Activated CD8-positive, alpha-beta T cell treated with anti-CD3 and anti-CD28 coated beads for 36 hours (primary cell): ENCODE results near the gene MTMR12. TPM values are rescaled to one million over a fixed set of nuclear protein-coding genes. Genes with fewer than 3 reads are reported as not detected.

Source experiments
- ATAC-seq: fragments of 200-7000 bp; cut with Tn5 transposase; one replicate; pipeline ENCODE4 v1.10.0; 2021; ENCODE audit warnings: mild to moderate bottlenecking, moderate library complexity
- CTCF ChIA-PET: fragments of 350-600 bp; sonication (Branson Sonifier 250); formaldehyde crosslinking; loops from one replicate; lab custom pipeline; 2021; ENCODE audit warnings: antibody characterized with exemption; lab: Charles Lee
- POLR2A ChIA-PET: fragments of 350-600 bp; sonication (Branson Sonifier 250); formaldehyde crosslinking; loops from one replicate; lab custom pipeline; 2021; ENCODE audit warnings: antibody characterized with exemption; lab: Charles Lee
- DNase-seq: peaks from one replicate; pipeline ENCODE4 v3.0.0-alpha.2; 2020
- H3K27ac Mint-ChIP-seq: one replicate; pipeline ENCODE4 v1.8.0; 2021; ENCODE audit warnings: mild to moderate bottlenecking, mixed read lengths
- H3K27me3 Mint-ChIP-seq: one replicate; pipeline ENCODE4 v1.8.0; 2021; ENCODE audit warnings: mixed read lengths
- H3K36me3 Mint-ChIP-seq: one replicate; pipeline ENCODE4 v1.8.0; 2021; ENCODE audit warnings: low read depth, mixed read lengths
- H3K4me1 Mint-ChIP-seq: one replicate; pipeline ENCODE4 v1.8.0; 2021; ENCODE audit warnings: low read depth, mixed read lengths
- H3K4me3 Mint-ChIP-seq: one replicate; pipeline ENCODE4 v1.8.0; 2021; ENCODE audit warnings: mild to moderate bottlenecking, moderate library complexity, mixed read lengths
- H3K9me3 Mint-ChIP-seq: one replicate; pipeline ENCODE4 v1.8.0; 2021; ENCODE audit warnings: mixed read lengths
- intact Hi-C: fragments of 100-400 bp; cut with micrococcal nuclease; formaldehyde crosslinking; loops from one replicate; pipeline ENCODE4 v1.10.0; 2022
- total RNA-seq, 2 experiments: library from RNA; stranded (reverse); gene quantifications; one replicate each; pipeline ENCODE4 v1.2.3, GENCODE V29; 2021
- TF ChIP-seq, protein P1 (sequence below): fragments of 200-600 bp; IDR thresholded peaks from one replicate; pipeline ENCODE4 v1.8.0; 2022; ENCODE audit warnings: antibody characterized with exemption, mild to moderate bottlenecking

MTMR12 gene
- total RNA-seq, 2 experiments from 2014 or later = 19.7 to 19.9 TPM

DNA sequence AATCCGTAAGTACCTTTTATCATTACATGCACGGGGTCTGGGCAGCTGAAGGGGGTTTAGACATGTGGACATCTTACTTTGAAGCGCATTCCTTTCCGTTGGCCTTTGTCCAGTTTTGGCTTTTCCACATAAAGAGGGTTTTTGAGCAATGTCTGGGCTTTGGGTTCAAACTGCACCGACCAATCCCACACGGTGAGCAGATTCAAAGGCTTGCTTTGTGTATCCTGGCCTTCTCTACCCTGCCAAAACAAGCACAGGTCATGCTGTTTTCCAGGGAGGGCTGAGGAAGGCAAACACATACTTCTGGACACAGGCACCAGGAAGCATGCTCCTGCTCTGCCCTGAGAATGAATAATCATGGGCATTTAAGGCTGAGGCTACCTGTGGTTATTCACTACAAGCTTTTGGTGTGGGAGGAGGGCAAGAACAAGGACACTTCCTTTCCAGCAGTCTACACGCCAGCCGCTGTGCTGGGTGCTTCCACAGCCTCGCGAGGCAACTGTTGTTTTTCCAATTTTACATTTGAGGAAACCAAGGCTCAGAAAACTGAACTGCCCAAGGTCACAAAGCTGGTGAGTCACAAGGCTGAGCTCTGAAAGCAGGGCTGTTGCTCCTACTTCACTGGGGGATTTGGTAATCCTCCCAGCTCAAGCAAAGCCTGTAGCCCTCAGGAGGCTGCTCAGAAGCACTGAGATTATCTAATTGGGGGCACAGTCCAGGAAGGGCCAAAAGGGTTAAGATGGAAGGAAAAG is 78.9 kb downstream of the MTMR12 start:
- CTCF ChIA-PET = interaction anchor here (1.3 to 9.6 kb wide), 8 partner anchors 9 to 356 kb away, joined by 3 to 164 read pairs (median 10); no protein-coding TSS in a partner anchor
- peak overlapping the region; percentile 33 for H3K27ac Mint-ChIP-seq
- peaks cover 18% of the 10 kb centered on the region for H3K36me3 Mint-ChIP-seq
- TF ChIP-seq, protein P1, sequence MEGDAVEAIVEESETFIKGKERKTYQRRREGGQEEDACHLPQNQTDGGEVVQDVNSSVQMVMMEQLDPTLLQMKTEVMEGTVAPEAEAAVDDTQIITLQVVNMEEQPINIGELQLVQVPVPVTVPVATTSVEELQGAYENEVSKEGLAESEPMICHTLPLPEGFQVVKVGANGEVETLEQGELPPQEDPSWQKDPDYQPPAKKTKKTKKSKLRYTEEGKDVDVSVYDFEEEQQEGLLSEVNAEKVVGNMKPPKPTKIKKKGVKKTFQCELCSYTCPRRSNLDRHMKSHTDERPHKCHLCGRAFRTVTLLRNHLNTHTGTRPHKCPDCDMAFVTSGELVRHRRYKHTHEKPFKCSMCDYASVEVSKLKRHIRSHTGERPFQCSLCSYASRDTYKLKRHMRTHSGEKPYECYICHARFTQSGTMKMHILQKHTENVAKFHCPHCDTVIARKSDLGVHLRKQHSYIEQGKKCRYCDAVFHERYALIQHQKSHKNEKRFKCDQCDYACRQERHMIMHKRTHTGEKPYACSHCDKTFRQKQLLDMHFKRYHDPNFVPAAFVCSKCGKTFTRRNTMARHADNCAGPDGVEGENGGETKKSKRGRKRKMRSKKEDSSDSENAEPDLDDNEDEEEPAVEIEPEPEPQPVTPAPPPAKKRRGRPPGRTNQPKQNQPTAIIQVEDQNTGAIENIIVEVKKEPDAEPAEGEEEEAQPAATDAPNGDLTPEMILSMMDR = no peak
- no peak overlapping the region for H3K4me3 Mint-ChIP-seq
- intact Hi-C loops = loop anchor here (5.0 kb wide), 1 partner anchor 378 kb away; no protein-coding TSS in a partner anchor
- H3K9me3 Mint-ChIP-seq = no peaks in the 10 kb centered on the region
- H3K27me3 Mint-ChIP-seq = no peaks in the 10 kb centered on the region
- POLR2A ChIA-PET = no interaction called here
- peaks cover 9% of the 10 kb centered on the region for H3K4me1 Mint-ChIP-seq
- DNase-seq (no peak), ATAC-seq (no peak)

DNA sequence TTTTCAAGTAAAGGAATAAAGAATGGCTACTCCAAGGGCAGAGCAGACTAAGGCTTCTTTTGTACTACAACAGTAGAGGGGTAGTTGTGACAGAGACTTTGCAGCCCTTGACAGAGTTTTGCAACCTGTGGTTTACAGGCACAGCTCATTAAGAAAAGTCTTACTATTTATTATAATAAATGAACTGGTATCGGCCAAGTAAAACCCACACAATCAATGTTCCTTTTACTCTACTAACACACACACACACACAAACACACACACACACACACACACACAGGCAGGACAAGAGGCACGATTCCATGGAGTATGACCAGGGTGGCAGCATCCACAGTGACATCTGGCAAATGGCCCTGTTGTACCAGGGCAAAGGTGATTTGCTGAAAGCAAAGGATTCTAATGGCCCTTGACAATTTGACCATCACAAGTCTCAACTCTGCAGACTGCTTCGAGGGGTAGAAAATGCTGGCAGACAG is 79.5 kb downstream of the MTMR12 start:
- ATAC-seq (no peak), DNase-seq (no peak)
- POLR2A ChIA-PET = interaction anchor here (0.6 kb wide), 1 partner anchor 120 kb away, joined by 3 read pairs; no protein-coding TSS in a partner anchor
- TF ChIP-seq, protein P1 = no peak
- Mint-ChIP-seq H3K27me3 (no peaks in the 10 kb centered on the region), H3K4me1 (peaks cover 12% of the 10 kb centered on the region), H3K27ac (no peak overlapping the region), H3K36me3 (peaks cover 21% of the 10 kb centered on the region), H3K4me3 (no peak overlapping the region), H3K9me3 (no peaks in the 10 kb centered on the region)
- intact Hi-C loops = loop anchor here (5.0 kb wide), 1 partner anchor 379 kb away; no protein-coding TSS in a partner anchor
- CTCF ChIA-PET = interaction anchor here (0.5 to 9.6 kb wide), 22 partner anchors 8 to 379 kb away, joined by 3 to 164 read pairs (median 7); no protein-coding TSS in a partner anchor

DNA sequence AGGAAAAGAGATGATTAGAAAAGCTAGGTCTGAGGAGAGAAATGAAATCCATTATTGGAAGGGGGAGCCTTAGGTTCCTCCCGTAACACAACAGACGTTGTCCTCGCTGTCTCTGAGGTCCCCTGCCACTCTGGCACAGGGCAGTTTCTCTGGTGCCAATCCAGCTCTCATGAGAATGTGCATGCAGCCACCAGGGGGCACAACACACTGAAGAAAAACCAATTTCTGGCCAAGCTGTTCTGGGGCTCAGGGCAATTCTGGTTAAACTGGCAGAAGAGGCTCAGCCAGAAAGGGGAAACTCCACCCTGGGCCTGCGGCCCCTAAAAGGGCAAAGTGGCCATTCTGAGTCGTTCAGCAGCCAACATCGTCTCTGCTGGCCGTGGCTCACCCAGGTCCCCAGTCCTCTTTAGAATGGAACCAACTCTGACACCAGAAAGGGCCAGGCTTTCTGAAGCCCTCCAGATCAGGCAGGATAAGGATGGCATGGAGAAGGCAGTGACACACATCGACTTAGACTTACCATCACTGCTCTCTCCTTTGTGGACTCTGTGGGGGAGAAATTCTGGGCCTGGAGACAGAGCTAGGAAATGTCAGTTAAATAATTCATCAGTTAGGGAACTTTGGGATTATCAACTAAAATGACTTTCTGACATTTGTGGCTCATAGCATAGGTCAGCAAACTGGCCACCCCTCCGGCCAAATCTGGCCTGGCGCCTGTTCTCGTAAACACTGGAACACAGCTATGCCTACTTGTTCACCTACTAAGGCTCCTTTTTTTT is 80.1 kb downstream of the MTMR12 start:
- Mint-ChIP-seq H3K4me1 (peaks cover 12% of the 10 kb centered on the region), H3K9me3 (no peaks in the 10 kb centered on the region), H3K4me3 (no peak overlapping the region), H3K36me3 (peaks cover 21% of the 10 kb centered on the region), H3K27me3 (no peaks in the 10 kb centered on the region), H3K27ac (peak overlapping the region; percentile 4)
- TF ChIP-seq, protein P1 = peak; percentile 80
- ChIA-PET POLR2A (interaction anchor here (0.6 to 2.6 kb wide), 2 partner anchors 96 to 120 kb away, joined by 3 to 7 read pairs; no protein-coding TSS in a partner anchor), CTCF (interaction anchor here (0.5 to 9.6 kb wide), 47 partner anchors 8 to 380 kb away, joined by 3 to 164 read pairs (median 4); no protein-coding TSS in a partner anchor)
- ATAC-seq (peak; percentile 94), DNase-seq (peak; percentile 88)
- intact Hi-C loops = loop anchor here (1.0 to 5.0 kb wide), 2 partner anchors 97 to 380 kb away; no protein-coding TSS in a partner anchor

DNA sequence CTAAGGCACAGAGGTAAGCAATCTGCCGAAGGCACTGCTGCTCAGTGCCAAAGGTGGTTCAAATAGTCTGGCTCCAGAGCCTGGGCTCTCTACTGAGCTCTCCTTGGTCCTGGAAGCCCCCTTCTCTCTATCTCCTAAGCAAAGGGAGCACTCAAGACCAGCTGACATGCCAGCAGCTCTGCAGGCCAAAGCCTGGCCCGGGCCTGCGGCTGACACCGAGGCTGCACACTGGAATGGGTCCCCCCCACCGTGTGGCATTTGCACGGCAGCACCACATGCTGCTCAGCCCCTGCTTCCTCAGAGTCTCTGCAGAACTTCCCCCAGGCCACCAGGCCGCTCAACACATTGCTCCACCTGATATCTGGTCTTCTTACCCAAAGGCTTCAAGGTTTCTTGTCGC is 80.8 kb downstream of the MTMR12 start:
- peak overlapping the region; percentile 4 for H3K27ac Mint-ChIP-seq
- CTCF ChIA-PET = interaction anchor here (0.7 to 9.6 kb wide), 44 partner anchors 10 to 381 kb away, joined by 3 to 164 read pairs (median 4); no protein-coding TSS in a partner anchor
- intact Hi-C loops = loop anchor here (1.0 to 5.0 kb wide), 2 partner anchors 97 to 380 kb away; no protein-coding TSS in a partner anchor
- no peak overlapping the region for H3K4me3 Mint-ChIP-seq
- no peaks in the 10 kb centered on the region for H3K9me3 Mint-ChIP-seq
- H3K36me3 Mint-ChIP-seq = peaks cover 18% of the 10 kb centered on the region
- no peaks in the 10 kb centered on the region for H3K27me3 Mint-ChIP-seq
- no peak for DNase-seq
- H3K4me1 Mint-ChIP-seq = peaks cover 12% of the 10 kb centered on the region
- TF ChIP-seq, protein P1 = no peak
- POLR2A ChIA-PET = interaction anchor here (2.6 kb wide), 1 partner anchor 97 kb away, joined by 7 read pairs; no protein-coding TSS in a partner anchor
- no peak for ATAC-seq
